GM12891 (cell line): ENCODE results near the gene GEMIN2.

Experiments
- POLR2A ChIP-seq: IDR thresholded peaks from 2 replicates; pipeline ENCODE4 v1.6.1; 2011; ENCODE audit warnings: low read depth, low read length, control low read depth
- POLR2AphosphoS5 ChIP-seq: IDR thresholded peaks from 2 replicates; pipeline ENCODE4 v1.6.1; 2011; ENCODE audit warnings: low read depth, low read length, control low read depth
- TAF1 ChIP-seq: IDR thresholded peaks from 2 replicates; pipeline ENCODE4 v1.6.1; 2011; ENCODE audit warnings: low read depth, low read length, control low read depth

DNA sequence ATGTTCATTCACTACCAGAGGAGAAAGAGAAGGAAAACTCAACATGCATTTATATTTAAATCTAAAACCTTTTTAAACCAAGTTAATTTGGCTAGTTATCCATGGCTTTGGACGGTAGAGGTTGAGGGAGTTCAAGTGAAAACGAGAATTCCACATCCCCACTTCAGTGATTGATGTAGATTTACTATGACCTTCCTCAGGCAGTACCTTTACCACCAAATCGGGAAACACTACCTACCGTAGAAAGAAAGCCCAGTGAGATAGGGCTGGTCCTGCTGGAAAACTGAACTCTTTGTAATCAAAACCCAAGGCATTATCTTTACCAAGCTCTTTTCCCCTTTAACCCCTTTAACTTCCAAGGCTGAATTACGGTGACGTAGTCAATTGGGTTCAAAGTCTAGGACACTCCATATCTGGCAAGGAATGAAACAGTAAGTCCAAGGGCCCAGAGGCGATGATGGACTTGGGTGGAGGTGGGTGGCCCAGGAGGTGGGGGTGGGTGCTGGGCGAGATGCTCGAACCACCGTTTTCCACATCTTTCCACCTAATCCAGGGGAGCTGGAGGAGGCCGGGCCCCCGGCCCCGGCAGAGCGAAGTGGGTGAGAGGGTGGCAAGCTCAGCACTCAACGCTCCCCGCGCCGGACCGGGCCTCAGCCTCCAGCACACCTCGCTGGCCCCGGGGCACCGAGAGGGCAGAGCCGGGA, 11.7 kb upstream of the GEMIN2 start:
- TF ChIP-seq POLR2AphosphoS5: no peak
- TF ChIP-seq POLR2A: no peak
- TF ChIP-seq TAF1: no peak
